Measurements from ENCODE around the gene FAM25C.
"Not testable (repeated sequence)": the region's sequence is repeated elsewhere in the genome, so short reads cannot be mapped to it uniquely, and the experiment has no call there.

DNA sequence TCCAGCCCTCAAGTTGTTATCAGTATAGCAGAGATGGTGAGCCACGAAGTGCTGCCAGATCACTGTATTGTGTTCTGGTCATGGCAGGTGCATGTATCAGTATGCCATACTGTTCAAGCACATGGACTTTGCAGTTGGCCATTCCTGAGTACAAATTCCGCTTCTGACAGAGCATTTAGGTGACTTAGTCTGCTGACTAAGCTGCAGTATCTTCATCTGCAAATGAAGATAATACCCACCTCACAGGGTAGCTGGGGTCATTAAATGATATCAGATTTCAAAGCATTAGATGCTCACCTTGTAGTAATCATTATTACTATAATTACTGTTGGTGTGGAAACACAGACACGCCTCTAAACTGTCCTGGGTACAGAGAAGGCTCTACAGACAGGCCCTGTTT, 24.2 kb downstream of the FAM25C start:
- TF ChIP-seq ZNF341 (tag by site-specific recombination; IDR thresholded peaks at IDR 0.05; ENCODE audit: low read depth); ZNF658 (tag by site-specific recombination; IDR thresholded peaks at IDR 0.05); FEZF1 (tag by site-specific recombination; IDR thresholded peaks at IDR 0.05); ZNF239 (tag by site-specific recombination; IDR thresholded peaks at IDR 0.05); ZNF146 (tag by site-specific recombination; IDR thresholded peaks at IDR 0.05): not testable (repeated sequence)
- TF ChIP-seq, protein P1, sequence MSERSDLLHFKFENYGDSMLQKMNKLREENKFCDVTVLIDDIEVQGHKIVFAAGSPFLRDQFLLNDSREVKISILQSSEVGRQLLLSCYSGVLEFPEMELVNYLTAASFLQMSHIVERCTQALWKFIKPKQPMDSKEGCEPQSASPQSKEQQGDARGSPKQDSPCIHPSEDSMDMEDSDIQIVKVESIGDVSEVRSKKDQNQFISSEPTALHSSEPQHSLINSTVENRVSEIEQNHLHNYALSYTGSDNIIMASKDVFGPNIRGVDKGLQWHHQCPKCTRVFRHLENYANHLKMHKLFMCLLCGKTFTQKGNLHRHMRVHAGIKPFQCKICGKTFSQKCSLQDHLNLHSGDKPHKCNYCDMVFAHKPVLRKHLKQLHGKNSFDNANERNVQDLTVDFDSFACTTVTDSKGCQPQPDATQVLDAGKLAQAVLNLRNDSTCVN (tag by site-specific recombination; optimal IDR thresholded peaks at IDR 0.05) = not testable (repeated sequence)
- TF ChIP-seq, protein P2, sequence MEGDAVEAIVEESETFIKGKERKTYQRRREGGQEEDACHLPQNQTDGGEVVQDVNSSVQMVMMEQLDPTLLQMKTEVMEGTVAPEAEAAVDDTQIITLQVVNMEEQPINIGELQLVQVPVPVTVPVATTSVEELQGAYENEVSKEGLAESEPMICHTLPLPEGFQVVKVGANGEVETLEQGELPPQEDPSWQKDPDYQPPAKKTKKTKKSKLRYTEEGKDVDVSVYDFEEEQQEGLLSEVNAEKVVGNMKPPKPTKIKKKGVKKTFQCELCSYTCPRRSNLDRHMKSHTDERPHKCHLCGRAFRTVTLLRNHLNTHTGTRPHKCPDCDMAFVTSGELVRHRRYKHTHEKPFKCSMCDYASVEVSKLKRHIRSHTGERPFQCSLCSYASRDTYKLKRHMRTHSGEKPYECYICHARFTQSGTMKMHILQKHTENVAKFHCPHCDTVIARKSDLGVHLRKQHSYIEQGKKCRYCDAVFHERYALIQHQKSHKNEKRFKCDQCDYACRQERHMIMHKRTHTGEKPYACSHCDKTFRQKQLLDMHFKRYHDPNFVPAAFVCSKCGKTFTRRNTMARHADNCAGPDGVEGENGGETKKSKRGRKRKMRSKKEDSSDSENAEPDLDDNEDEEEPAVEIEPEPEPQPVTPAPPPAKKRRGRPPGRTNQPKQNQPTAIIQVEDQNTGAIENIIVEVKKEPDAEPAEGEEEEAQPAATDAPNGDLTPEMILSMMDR (tag by site-specific recombination; IDR thresholded peaks at IDR 0.05) = not testable (repeated sequence)
- TF ChIP-seq, protein P3, sequence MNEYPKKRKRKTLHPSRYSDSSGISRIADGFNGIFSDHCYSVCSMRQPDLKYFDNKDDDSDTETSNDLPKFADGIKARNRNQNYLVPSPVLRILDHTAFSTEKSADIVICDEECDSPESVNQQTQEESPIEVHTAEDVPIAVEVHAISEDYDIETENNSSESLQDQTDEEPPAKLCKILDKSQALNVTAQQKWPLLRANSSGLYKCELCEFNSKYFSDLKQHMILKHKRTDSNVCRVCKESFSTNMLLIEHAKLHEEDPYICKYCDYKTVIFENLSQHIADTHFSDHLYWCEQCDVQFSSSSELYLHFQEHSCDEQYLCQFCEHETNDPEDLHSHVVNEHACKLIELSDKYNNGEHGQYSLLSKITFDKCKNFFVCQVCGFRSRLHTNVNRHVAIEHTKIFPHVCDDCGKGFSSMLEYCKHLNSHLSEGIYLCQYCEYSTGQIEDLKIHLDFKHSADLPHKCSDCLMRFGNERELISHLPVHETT (tag by site-specific recombination; IDR thresholded peaks at IDR 0.05) = not testable (repeated sequence)
- TF ChIP-seq, protein P4, sequence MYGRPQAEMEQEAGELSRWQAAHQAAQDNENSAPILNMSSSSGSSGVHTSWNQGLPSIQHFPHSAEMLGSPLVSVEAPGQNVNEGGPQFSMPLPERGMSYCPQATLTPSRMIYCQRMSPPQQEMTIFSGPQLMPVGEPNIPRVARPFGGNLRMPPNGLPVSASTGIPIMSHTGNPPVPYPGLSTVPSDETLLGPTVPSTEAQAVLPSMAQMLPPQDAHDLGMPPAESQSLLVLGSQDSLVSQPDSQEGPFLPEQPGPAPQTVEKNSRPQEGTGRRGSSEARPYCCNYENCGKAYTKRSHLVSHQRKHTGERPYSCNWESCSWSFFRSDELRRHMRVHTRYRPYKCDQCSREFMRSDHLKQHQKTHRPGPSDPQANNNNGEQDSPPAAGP (tag by site-specific recombination; IDR thresholded peaks at IDR 0.05) = not testable (repeated sequence)

All from HEK293 (cell line).